K562 (cell line): ENCODE results near the gene USP49. TPM values are rescaled to one million over a fixed set of nuclear protein-coding genes. Genes with fewer than 3 reads are reported as not detected.
A peak's percentile ranks its signal among the peaks of the same experiment; 100 is the strongest.

Experiments
- ASH1L ChIP-seq: fragments of 450-650 bp; IDR thresholded peaks from 2 replicates; pipeline ENCODE4 v1.6.1; 2018; ENCODE audit warnings: borderline replicate concordance, mild to moderate bottlenecking, low read depth; ENCODE audit not compliant: partially characterized antibody
- CHD1 ChIP-seq: fragments of 200-600 bp; sonication (generic); IDR thresholded peaks from one replicate; pipeline ENCODE4 v1.6.1; 2012; ENCODE audit warnings: mild to moderate bottlenecking, moderate library complexity, low read length, inconsistent platforms
- CREB1 ChIP-seq, 2 experiments: sonication (generic) in 1 of 2; formaldehyde crosslinking in 1 of 2; IDR thresholded peaks; 2 replicates each; pipeline versions ENCODE4 v1.6.1 to v1.8.0; 2012 to 2022; ENCODE audit warnings: inconsistent platforms in 1 of 2, mild to moderate bottlenecking in 1 of 2, missing genetic modification reagents in 1 of 2, moderate library complexity in 1 of 2
- GMEB1 ChIP-seq: fragments of 250-450 bp; sonication (Bioruptor Pico); IDR thresholded peaks from 2 replicates; pipeline ENCODE4 v1.4.0; 2020; ENCODE audit warnings: mild to moderate bottlenecking
- HDAC1 ChIP-seq, 2 experiments: fragments of 450-650 bp; IDR thresholded peaks; 2 replicates each; pipeline ENCODE4 v1.6.1; 2016 to 2017; ENCODE audit warnings: inconsistent platforms in 1 of 2, mild to moderate bottlenecking in 1 of 2, moderate library complexity in 1 of 2
- KAT7 ChIP-seq: sonication (generic); formaldehyde crosslinking; IDR thresholded peaks from 2 replicates; pipeline ENCODE4 v1.8.0; 2022; ENCODE audit warnings: missing genetic modification reagents, mild to moderate bottlenecking, borderline replicate concordance
- MTA3 ChIP-seq: fragments of 450-650 bp; formaldehyde crosslinking; IDR thresholded peaks from 2 replicates; pipeline ENCODE4 v1.6.1; 2017; ENCODE audit warnings: mild to moderate bottlenecking, borderline replicate concordance
- MYC ChIP-seq, 2 experiments: fragments of 250-450 bp in 1 of 2; sonication (Bioruptor Pico) in 1 of 2; IDR thresholded peaks; 2 replicates each; pipeline versions ENCODE4 v1.5.1 to v1.6.1; 2012 to 2021; ENCODE audit warnings: low read depth in 2 of 2, borderline replicate concordance in 1 of 2, improper control_type of control experiment in 1 of 2, low read length in 1 of 2, mild to moderate bottlenecking in 1 of 2, moderate library complexity in 1 of 2
- NFIX ChIP-seq: fragments of 250-450 bp; sonication (Bioruptor Pico); IDR thresholded peaks from 2 replicates; pipeline ENCODE4 v1.4.0; 2020; ENCODE audit warnings: low read depth, mild to moderate bottlenecking, moderate library complexity
- PURB ChIP-seq: sonication (generic); formaldehyde crosslinking; IDR thresholded peaks from 2 replicates; pipeline ENCODE4 v1.9.0; 2021; ENCODE audit warnings: low read depth, mild to moderate bottlenecking, missing genetic modification reagents
- SP1 ChIP-seq: sonication (generic); formaldehyde crosslinking; IDR thresholded peaks from 2 replicates; pipeline ENCODE4 v1.8.1; 2022; ENCODE audit warnings: mild to moderate bottlenecking, missing genetic modification reagents
- SRF ChIP-seq, 2 experiments: fragments of 250-450, 450-650 bp in 1 of 2; sonication (Bioruptor Pico) in 1 of 2; sonication (generic) in 1 of 2; formaldehyde crosslinking; IDR thresholded peaks; 2 replicates each; pipeline versions ENCODE4 v1.5.0 to v1.5.1; 2020 to 2022; ENCODE audit warnings: mild to moderate bottlenecking in 1 of 2, missing genetic modification reagents in 1 of 2
- UBTF ChIP-seq, 2 experiments: IDR thresholded peaks; 2 replicates each; pipeline ENCODE4 v1.6.1; 2012; ENCODE audit warnings: improper control_type of control experiment in 2 of 2, low read depth in 2 of 2, low read length in 2 of 2, borderline replicate concordance in 1 of 2
- XRCC5 ChIP-seq: fragments of 200-400 bp; formaldehyde crosslinking; IDR thresholded peaks from 2 replicates; pipeline ENCODE4 v1.6.1; 2017; ENCODE audit warnings: low read depth, mild to moderate bottlenecking, low read length
- YY1 ChIP-seq, 3 experiments: IDR thresholded peaks; 2 replicates each; pipeline ENCODE4 v1.6.1; 2011; ENCODE audit warnings: low read length in 2 of 3, mild to moderate bottlenecking in 2 of 3, moderate library complexity in 2 of 3, borderline replicate concordance in 1 of 3, control low read depth in 1 of 3, low read depth in 1 of 3; ENCODE audit not compliant: insufficient read depth in 3 of 3, insufficient replicate concordance in 2 of 3, control insufficient read depth in 1 of 3, insufficient read length in 1 of 3; ENCODE audit errors: extremely low read depth in 1 of 3
- ZBTB26 ChIP-seq: fragments of 450-650 bp; formaldehyde crosslinking; IDR thresholded peaks from 2 replicates; pipeline ENCODE4 v1.4.0; 2022; ENCODE audit warnings: missing genetic modification characterization
- ZNF395 ChIP-seq: fragments of 200-800 bp; sonication (Bioruptor generic); IDR thresholded peaks from 2 replicates; pipeline ENCODE4 v1.6.1; 2017; ENCODE audit warnings: missing genetic modification characterization, missing compliant biosample characterization
- polyA plus RNA-seq, 8 experiments: library from polyadenylated mRNA; depleted of rRNA in 4 of 8; stranded (reverse) in 5 of 8; unstranded in 3 of 8; fragments of >200 nt; fragmentation: Nextera tagmentation in 2 of 8; fragmentation: Illumina TruSeq in 1 of 8; extraction: Ambion mirVana in 2 of 8; extraction: Trizol in 1 of 8; gene quantifications; 2 replicates each; pipeline versions ENCODE4 v1.2.1 to v1.2.3, GENCODE V29; 2011 to 2014; ENCODE audit warnings: inconsistent platforms in 1 of 8, missing spikeins in 1 of 8
- total RNA-seq, 7 experiments: library from RNA; depleted of rRNA in 6 of 7; stranded (reverse); fragments of >200 nt in 6 of 7; fragmentation: Illumina TruSeq in 2 of 7; extraction: Trizol in 2 of 7; gene quantifications; 2 replicates each; pipeline versions ENCODE4 v1.2.1 to v1.2.3, GENCODE V29; 2011 to 2021; ENCODE audit warnings: low replicate concordance in 1 of 7

Gene USP49
- total and polyA plus RNA-seq, 9 of the 15 experiments (the other 6 are each of a cell fraction or from before 2014, with no cell fraction given), result 1.0 to 9.9 (median 6.5) TPM

GRCh38 chr6:41786451-41787218 is 108.5 kb downstream of the USP49 start (continued):
- TF ChIP-seq ZNF395 (no peak), PURB (no peak), ASH1L (no peak), CREB1 (IDR thresholded peaks at IDR 0.05) (no peak), CREB1 (CRISPR knock-in tag; IDR thresholded peaks at IDR 0.05) (peak; percentile 27; the same call in 1 of the 2 replicates), YY1 (IDR thresholded peaks at IDR 0.05; ENCODE audit: borderline replicate concordance in 1 of 3, control insufficient read depth in 1 of 3, extremely low read depth in 1 of 3, insufficient read depth in 3 of 3, insufficient read length in 1 of 3, insufficient replicate concordance in 2 of 3, low read depth in 1 of 3, low read length in 2 of 3) (peak in 2 of 3 experiments; percentile 24 to 58), ZBTB26 (CRISPR knock-in tag) (peak; percentile 11; the same call in 1 of the 2 replicates), CHD1 (peak; percentile 89), MYC (IDR thresholded peaks at IDR 0.05; ENCODE audit: low read depth, low read length) (no peak; the same call in 1 of the 2 replicates), MYC (CRISPR knock-in tag; IDR thresholded peaks at IDR 0.05; ENCODE audit: borderline replicate concordance, low read depth) (peak; percentile 77; the same call in 1 of the 2 replicates), SRF (CRISPR knock-in tag; IDR thresholded peaks at IDR 0.05) (peak in 1 of 2 experiments; percentile 14; a peak in 1 of 4 replicates), XRCC5 (peak; percentile 57), SP1 (peak; percentile 47), GMEB1 (peak; percentile 61), UBTF (IDR thresholded peaks at IDR 0.05; ENCODE audit: borderline replicate concordance in 1 of 2, low read depth in 2 of 2, low read length in 2 of 2) (peak; percentile 68 to 80; a peak in 2 of 4 replicates), NFIX (CRISPR knock-in tag) (no peak), HDAC1 (IDR thresholded peaks at IDR 0.05) (no peak), KAT7 (CRISPR knock-in tag) (peak; percentile 53; the same call in 1 of the 2 replicates), MTA3 (0 out of 2 replicates have a peak, but pooled peaks have one; percentile 26)
